ENCODE data around the gene MAP3K20. TPM values are rescaled to one million over a fixed set of nuclear protein-coding genes. Genes with fewer than 3 reads are reported as not detected.

The MAP3K20 gene
- total RNA-seq, 1 experiment from 2014 or later = 15.2 TPM

DNA sequence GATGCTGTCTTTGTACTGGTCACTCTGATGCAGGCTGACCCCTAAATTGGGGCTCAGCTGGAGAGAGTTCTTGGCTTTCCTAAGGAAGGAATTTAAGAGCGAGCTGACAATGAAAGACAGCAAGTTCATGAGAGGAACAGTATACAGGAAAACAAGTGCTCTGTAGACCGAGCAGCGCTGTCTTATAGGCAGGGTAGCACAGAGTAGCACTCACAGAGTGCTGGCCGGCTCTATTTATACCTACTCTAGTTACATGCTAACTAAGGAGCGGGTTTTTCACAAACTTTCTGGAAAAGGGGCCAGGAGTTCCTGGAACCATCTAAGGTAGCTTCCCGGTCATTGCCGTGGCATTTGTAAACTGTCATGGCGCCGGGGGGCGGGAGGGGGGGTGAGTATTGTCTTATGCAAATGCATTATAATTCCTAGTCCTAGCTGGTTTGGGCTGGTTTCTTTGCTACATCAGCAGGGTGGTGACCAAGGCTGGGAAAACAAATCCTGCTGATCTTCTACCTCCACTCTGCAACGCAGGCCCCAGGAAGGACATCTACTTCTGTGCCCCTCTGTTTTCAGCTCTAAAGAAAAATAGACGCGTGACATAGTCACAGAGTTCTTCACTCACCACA, 31.6 kb upstream of the MAP3K20 start:
- ATAC-seq (peak; percentile 48; the same call in 1 of the 2 replicates), DNase-seq (ENCODE audit: low spot score) (no peak)
- H3K27me3 Mint-ChIP-seq (ENCODE audit: low read depth) = no peaks in the 10 kb centered on the region
- no peaks in the 10 kb centered on the region for H3K9me3 Mint-ChIP-seq
- H3K27ac Mint-ChIP-seq = no peak overlapping the region
- ChIA-PET CTCF (interaction anchor here (0.6 to 2.0 kb wide), 7 partner anchors 12 to 1946 kb away, joined by 3 to 9 read pairs (median 4); no protein-coding TSS in a partner anchor), POLR2A (no interaction called here)
- H3K36me3 Mint-ChIP-seq = no peaks in the 10 kb centered on the region
- no peak overlapping the region for H3K4me3 Mint-ChIP-seq
- H3K4me1 Mint-ChIP-seq = 0 out of 2 replicates have a peak, but pooled peaks cover 3% of the 10 kb centered on the region
- TF ChIP-seq ZNF317 (CRISPR knock-in tag; IDR thresholded peaks at IDR 0.05; ENCODE audit: borderline replicate concordance, low read depth) (no peak), JUN (CRISPR knock-in tag; IDR thresholded peaks at IDR 0.05) (no peak), SOX15 (CRISPR knock-in tag; IDR thresholded peaks at IDR 0.05) (no peak), ZNF121 (CRISPR knock-in tag; IDR thresholded peaks at IDR 0.05) (no peak), CTCF (IDR thresholded peaks at IDR 0.05) (no peak), MAX (CRISPR knock-in tag; IDR thresholded peaks at IDR 0.05) (no peak), JAZF1 (CRISPR knock-in tag; IDR thresholded peaks at IDR 0.05) (no peak), SMAD3 (CRISPR knock-in tag; IDR thresholded peaks at IDR 0.05; ENCODE audit: borderline replicate concordance) (no peak), EMX1 (CRISPR knock-in tag; IDR thresholded peaks at IDR 0.05) (no peak), HMGXB4 (CRISPR knock-in tag; IDR thresholded peaks at IDR 0.05) (no peak), NFYB (CRISPR knock-in tag; conservative IDR thresholded peaks at IDR 0.05; ENCODE audit: low read depth) (no peak), ATF2 (CRISPR knock-in tag; IDR thresholded peaks at IDR 0.05; ENCODE audit: borderline replicate concordance, low read depth) (no peak), NR1H2 (CRISPR knock-in tag; IDR thresholded peaks at IDR 0.05) (no peak)
- TF ChIP-seq, protein P1, sequence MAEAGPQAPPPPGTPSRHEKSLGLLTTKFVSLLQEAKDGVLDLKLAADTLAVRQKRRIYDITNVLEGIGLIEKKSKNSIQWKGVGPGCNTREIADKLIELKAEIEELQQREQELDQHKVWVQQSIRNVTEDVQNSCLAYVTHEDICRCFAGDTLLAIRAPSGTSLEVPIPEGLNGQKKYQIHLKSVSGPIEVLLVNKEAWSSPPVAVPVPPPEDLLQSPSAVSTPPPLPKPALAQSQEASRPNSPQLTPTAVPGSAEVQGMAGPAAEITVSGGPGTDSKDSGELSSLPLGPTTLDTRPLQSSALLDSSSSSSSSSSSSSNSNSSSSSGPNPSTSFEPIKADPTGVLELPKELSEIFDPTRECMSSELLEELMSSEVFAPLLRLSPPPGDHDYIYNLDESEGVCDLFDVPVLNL (CRISPR knock-in tag; IDR thresholded peaks at IDR 0.05; ENCODE audit: borderline replicate concordance, low read depth) = no peak

DNA sequence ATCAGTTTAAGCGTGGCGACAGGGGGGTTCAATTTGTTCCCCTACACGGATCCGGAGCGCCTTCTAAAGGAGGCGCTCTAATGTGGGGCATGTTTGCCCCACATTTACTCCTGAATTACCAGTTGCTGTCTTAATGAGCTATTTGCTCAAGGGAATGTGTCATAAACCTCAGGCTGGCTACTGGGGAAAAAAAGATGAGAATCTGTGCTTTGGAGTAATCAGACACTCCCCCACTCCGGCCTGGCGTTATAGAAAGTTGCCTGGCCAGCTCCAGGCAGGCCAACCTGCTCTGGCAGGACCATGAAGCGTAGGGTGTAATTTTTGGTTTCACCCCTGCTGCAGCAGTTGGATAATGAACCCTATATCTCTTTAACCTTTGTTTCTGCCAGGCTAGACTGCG, 31.0 kb upstream of the MAP3K20 start:
- CTCF ChIA-PET = interaction anchor here (0.6 to 2.0 kb wide), 6 partner anchors 11 to 1946 kb away, joined by 3 to 9 read pairs (median 4); no protein-coding TSS in a partner anchor
- Mint-ChIP-seq H3K27me3 (ENCODE audit: low read depth) (no peaks in the 10 kb centered on the region), H3K9me3 (no peaks in the 10 kb centered on the region), H3K36me3 (no peaks in the 10 kb centered on the region), H3K27ac (no peak overlapping the region), H3K4me3 (no peak overlapping the region), H3K4me1 (0 out of 2 replicates have a peak, but pooled peaks cover 3% of the 10 kb centered on the region)
- no peak for DNase-seq (ENCODE audit: low spot score)
- POLR2A ChIA-PET = no interaction called here
- TF ChIP-seq IRF1 (CRISPR knock-in tag; IDR thresholded peaks at IDR 0.05) (no peak), ZNF425 (CRISPR knock-in tag; conservative IDR thresholded peaks at IDR 0.05) (no peak)
- no peak for ATAC-seq

Measured in WTC11 (cell line).